HG03135 (cell line): ENCODE data around the gene JPH3.

ENCODE experiments used
- ATAC-seq: cut with Tn5 transposase; IDR thresholded peaks from one replicate; pipeline ENCODE4 v1.9.1; 2021; ENCODE audit warnings: mild to moderate bottlenecking, moderate library complexity; ENCODE audit not compliant: unreplicated experiment

Gene JPH3

GRCh38 chr16:87693827-87694226 lies 91.5 kb downstream of the JPH3 start:
- no peak for ATAC-seq

GRCh38 chr16:87694441-87695125 lies 92.3 kb downstream of the JPH3 start:
- ATAC-seq = no peak

DNA sequence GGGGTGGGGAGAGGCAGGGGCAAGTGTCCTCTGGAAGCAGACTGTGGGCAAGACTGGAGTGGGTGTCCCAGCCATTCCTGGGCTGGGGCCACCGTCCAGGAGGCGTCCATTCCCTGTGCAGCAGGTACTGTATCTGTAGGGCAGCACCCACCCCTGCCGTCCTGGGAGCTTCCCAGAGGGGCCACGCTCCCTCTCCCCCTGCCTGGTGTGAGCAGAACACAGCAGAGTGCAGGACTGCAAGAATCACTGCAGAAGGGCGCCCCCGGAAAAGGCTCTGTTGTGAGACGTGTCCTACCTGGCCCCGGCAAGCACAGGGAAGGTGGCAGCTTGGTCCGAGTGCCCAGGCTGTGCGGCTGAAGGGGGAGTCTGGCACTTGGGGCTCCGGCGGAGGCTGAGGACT lies 93.2 kb downstream of the JPH3 start:
- no peak for ATAC-seq

DNA sequence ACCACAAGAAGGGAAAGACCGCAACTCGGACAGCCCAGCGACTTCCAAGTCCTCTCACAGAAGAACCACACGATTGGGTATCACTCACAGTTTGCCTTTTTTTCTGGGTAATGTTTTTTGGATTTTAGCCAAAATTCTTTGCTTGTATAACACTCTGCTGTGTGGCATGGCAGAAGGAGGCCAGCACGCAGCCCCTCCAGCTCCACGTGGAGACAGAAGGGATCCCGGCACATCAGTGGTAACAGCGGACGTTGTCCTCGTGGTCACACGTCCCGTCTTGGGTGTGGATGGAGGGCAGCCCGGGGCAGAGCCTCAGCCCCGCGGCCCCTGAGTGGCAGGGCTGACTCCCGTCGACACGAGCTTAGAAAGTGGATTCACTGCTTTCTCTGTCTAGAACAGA lies 94.4 kb downstream of the JPH3 start:
- no peak for ATAC-seq

DNA sequence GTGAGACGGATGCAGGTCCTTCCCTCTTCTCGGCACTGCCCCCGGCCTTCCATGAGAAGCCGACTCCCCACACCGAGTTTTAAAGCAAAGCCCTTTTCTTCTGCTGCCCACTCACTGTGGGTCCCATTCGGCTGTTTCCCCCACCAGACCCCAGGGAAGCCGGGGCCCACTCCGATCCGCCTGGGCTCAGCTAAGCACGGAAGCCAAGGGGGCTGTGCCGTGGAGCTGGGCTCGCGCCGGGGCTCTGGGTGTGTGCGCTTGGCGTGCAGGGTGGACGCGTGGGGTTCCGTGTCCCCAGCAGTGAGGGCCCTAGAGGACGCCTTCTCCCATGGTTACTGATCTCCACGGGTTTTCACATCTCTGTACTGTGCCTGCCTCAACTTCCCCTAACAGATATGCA lies 94.9 kb downstream of the JPH3 start:
- no peak for ATAC-seq

DNA sequence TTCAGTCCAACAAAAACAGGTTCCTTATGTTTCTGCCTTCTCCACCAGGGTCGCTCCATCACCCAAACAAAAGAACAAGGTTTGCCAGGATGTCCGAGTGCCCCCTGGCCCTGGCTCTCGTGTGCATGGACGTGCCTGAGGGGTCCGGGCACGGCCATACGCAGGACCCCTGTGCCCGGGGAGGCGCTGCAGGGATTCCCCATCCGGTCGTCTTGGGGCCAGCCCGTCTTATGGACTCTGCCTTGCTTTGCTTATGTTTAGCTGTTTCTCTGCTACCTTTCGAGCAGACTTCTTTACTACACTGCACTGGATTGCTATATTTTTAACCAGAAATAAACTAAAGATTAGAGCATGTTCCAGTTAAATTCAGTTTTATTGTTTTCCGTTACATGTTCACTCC lies 95.5 kb downstream of the JPH3 start:
- ATAC-seq = no peak

DNA sequence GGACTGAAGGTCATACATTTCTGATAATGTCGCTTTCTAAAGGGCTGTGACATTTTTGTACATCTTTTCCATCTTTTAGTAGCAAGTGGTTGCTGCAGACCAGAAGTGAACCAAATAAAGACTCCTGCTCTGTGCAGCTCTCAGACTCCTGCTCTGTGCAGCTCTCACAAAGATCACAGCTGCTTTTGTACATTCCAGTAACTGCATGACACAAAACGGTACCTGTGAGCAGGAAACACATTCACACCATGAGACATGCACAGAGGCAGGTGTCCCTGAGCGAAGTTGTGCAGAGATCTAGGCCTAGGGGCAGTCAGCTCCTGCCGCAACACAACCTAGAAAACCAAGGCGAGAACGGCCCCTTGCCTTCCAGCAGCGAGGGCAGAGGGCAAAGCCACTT lies 95.9 kb downstream of the JPH3 start:
- ATAC-seq = no peak

DNA sequence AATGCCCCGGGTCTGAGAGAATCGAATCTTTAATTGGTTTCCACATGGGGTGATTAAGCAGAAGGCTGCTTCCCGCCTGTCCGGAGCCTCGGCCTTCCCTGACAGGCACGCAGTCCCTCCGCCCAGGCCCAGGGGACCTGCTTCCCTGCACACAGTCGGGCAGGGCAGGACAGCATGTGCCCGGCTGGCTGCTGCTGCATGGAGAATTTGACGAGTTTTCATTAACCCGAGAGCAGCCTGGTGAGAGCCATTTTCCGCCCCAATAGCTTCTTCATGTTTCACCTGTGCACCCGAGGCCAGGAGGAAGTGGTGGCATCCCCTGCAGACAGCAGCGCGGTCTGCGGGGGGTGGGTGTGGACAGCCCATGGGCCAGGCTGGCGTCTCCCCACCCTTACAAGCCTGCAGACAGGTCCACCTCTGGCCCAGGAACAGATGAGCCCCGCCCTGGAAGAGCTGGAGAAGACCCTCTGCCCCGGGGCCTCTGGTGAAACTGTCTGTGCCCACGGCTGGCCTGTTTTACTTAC lies 96.4 kb downstream of the JPH3 start:
- ATAC-seq = no peak

- no peak for ATAC-seq
Measured at GRCh38 chr16:87700406-87701077, 98.2 kb downstream of the JPH3 start.

GRCh38 chr16:87701078-87701460 lies 98.8 kb downstream of the JPH3 start:
- ATAC-seq = no peak

DNA sequence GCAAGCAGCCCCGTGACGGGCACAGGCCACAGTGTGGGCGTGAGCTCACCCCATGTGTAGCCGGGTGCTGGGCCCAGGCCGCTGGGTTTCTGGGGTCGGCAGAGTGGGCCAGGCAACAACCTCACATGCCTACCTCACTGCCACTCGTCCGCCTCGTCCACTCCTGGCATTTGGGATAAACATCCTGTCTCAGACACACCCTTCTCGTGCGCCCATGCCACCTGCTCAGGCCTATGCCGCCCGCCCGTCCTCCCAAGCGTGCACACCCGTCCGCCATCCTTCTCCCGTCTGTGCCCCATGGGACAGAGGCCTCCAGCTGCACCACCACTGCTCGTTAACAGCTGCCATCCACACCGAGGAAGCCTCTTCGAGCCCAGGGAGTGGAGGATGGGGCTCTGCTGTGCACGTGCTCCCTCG lies 99.2 kb downstream of the JPH3 start:
- no peak for ATAC-seq

DNA sequence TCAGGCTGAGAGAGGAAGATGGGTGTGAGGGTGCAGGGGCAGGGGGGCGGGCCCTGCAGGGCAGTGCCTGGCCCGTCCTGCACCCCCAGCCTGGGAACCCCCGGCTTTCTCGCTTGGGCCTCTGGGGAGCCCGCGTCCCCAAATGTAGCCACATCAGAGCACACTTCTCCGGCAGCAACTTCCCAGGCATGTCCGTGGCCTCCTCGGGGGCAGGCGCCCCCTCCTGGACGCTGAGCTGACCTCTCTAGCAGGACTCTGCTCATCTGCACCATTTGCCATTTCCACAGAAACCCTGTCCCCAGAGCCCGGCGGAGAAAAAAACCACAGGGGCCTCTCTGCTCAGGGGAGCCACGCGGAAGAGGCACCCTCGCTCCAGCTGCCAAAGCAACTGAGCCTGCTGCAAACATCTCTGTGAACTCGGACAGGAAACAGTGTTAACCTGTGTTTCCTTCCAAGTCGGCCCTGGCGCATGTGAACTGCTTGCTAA lies 100.1 kb downstream of the JPH3 start:
- ATAC-seq = peak; percentile 44

DNA sequence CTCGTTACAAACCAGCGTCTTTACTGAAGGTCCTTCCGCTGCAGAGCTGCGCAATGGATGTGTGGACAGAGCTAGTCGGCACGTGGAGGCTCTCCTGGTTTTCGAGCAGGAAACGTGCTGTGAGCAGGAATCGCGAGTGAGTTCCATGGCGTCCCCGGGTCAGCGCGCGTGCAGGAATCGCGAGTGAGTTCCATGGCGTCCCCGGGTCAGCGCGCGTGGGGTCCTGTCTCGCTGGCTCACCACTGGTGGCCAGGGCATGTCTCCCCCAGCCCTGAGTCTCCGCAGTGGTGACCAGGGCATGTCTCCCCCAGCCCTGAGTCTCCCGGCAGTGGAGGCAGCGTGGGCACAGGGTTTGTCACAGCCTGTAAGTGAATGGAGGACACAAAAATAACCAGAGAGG lies 100.8 kb downstream of the JPH3 start:
- ATAC-seq = no peak

GRCh38 chr16:87703835-87704375 lies 101.6 kb downstream of the JPH3 start:
- no peak for ATAC-seq

GRCh38 chr16:87704754-87705353 lies 102.5 kb downstream of the JPH3 start:
- ATAC-seq = no peak

GRCh38 chr16:87705771-87706277 lies 103.5 kb downstream of the JPH3 start:
- no peak for ATAC-seq

- no peak for ATAC-seq
Measured at GRCh38 chr16:87706278-87707000, 104.1 kb downstream of the JPH3 start.

GRCh38 chr16:87707097-87707496 lies 104.8 kb downstream of the JPH3 start:
- no peak for ATAC-seq

GRCh38 chr16:87707714-87708580 lies 105.6 kb downstream of the JPH3 start:
- no peak for ATAC-seq
